ENCODE results near the gene KRT3.

KRT3 gene

GRCh38 chr12:52771088-52771487 is 24.8 kb downstream of the KRT3 start:
- Histone ChIP-seq H3K36me3 (replicated peaks; ENCODE audit: insufficient read depth, low read length) (no peaks in the 10 kb centered on the region), H3K4me2 (ENCODE audit: low read depth, low read length) (no peak overlapping the region), H3K4me3 (ENCODE audit: low read length) (no peak overlapping the region), H3K27ac (ENCODE audit: low read length) (no peak overlapping the region), H3K9me3 (replicated peaks; ENCODE audit: insufficient read depth, low read length) (no peaks in the 10 kb centered on the region), H3K79me2 (ENCODE audit: low read length) (no peaks in the 10 kb centered on the region), H3F3A (ENCODE audit: insufficient read depth, low read length) (no peaks in the 10 kb centered on the region), H3K27me3 (replicated peaks; ENCODE audit: insufficient read depth, low read length) (peaks cover 60% of the 10 kb centered on the region), H2AFZ (ENCODE audit: low read length) (no peak overlapping the region), H4K20me1 (ENCODE audit: insufficient read depth, low read length) (no peaks in the 10 kb centered on the region), H3K9me2 (replicated peaks; ENCODE audit: insufficient read depth, low read length) (no peaks in the 10 kb centered on the region), H3K4me1 (ENCODE audit: low read length) (no peaks in the 10 kb centered on the region), H3K9ac (ENCODE audit: low read length) (no peak overlapping the region)
- no peak for DNase-seq
- TF ChIP-seq EZH2phosphoT487 (IDR thresholded peaks at IDR 0.05; ENCODE audit: low read length) (no peak), EZH2 (optimal IDR thresholded peaks at IDR 0.05; ENCODE audit: low read depth, low read length) (no peak), CTCF (IDR thresholded peaks at IDR 0.05; ENCODE audit: low read length) (no peak)

- no peak overlapping the region for H3K9ac ChIP-seq (ENCODE audit: low read length)
- H3K4me1 ChIP-seq (ENCODE audit: low read length) = no peaks in the 10 kb centered on the region
- H4K20me1 ChIP-seq (ENCODE audit: insufficient read depth, low read length) = no peaks in the 10 kb centered on the region
- no peaks in the 10 kb centered on the region for H3K9me2 ChIP-seq (replicated peaks; ENCODE audit: insufficient read depth, low read length)
- H3K4me2 ChIP-seq (ENCODE audit: low read depth, low read length) = no peak overlapping the region
- no peaks in the 10 kb centered on the region for H3K9me3 ChIP-seq (replicated peaks; ENCODE audit: insufficient read depth, low read length)
- H3K79me2 ChIP-seq (ENCODE audit: low read length) = no peaks in the 10 kb centered on the region
- no peak for DNase-seq
- no peaks in the 10 kb centered on the region for H3K36me3 ChIP-seq (replicated peaks; ENCODE audit: insufficient read depth, low read length)
- TF ChIP-seq EZH2phosphoT487 (IDR thresholded peaks at IDR 0.05; ENCODE audit: low read length) (no peak), CTCF (IDR thresholded peaks at IDR 0.05; ENCODE audit: low read length) (no peak), EZH2 (optimal IDR thresholded peaks at IDR 0.05; ENCODE audit: low read depth, low read length) (no peak)
- no peaks in the 10 kb centered on the region for H3F3A ChIP-seq (ENCODE audit: insufficient read depth, low read length)
- H3K4me3 ChIP-seq (ENCODE audit: low read length) = no peak overlapping the region
- H2AFZ ChIP-seq (ENCODE audit: low read length) = no peak overlapping the region
- H3K27me3 ChIP-seq (replicated peaks; ENCODE audit: insufficient read depth, low read length) = peaks cover 61% of the 10 kb centered on the region
- H3K27ac ChIP-seq (ENCODE audit: low read length) = no peak overlapping the region
Observed at GRCh38 chr12:52769946-52770345, 26.0 kb downstream of the KRT3 start.

GRCh38 chr12:52769354-52769753 is 26.6 kb downstream of the KRT3 start:
- Histone ChIP-seq H3K79me2 (ENCODE audit: low read length) (no peaks in the 10 kb centered on the region), H3K9ac (ENCODE audit: low read length) (no peak overlapping the region), H3K4me2 (ENCODE audit: low read depth, low read length) (no peak overlapping the region), H3F3A (ENCODE audit: insufficient read depth, low read length) (no peaks in the 10 kb centered on the region), H3K9me2 (replicated peaks; ENCODE audit: insufficient read depth, low read length) (no peaks in the 10 kb centered on the region), H3K4me1 (ENCODE audit: low read length) (no peaks in the 10 kb centered on the region), H4K20me1 (ENCODE audit: insufficient read depth, low read length) (no peaks in the 10 kb centered on the region), H3K9me3 (replicated peaks; ENCODE audit: insufficient read depth, low read length) (no peaks in the 10 kb centered on the region), H3K27me3 (replicated peaks; ENCODE audit: insufficient read depth, low read length) (peaks cover 67% of the 10 kb centered on the region), H3K36me3 (replicated peaks; ENCODE audit: insufficient read depth, low read length) (no peaks in the 10 kb centered on the region), H3K27ac (ENCODE audit: low read length) (no peak overlapping the region), H3K4me3 (ENCODE audit: low read length) (no peak overlapping the region), H2AFZ (ENCODE audit: low read length) (no peak overlapping the region)
- no peak for DNase-seq
- TF ChIP-seq EZH2phosphoT487 (IDR thresholded peaks at IDR 0.05; ENCODE audit: low read length) (no peak), EZH2 (optimal IDR thresholded peaks at IDR 0.05; ENCODE audit: low read depth, low read length) (no peak), CTCF (IDR thresholded peaks at IDR 0.05; ENCODE audit: low read length) (no peak)

Measured in MM.1S (cell line).